HG02798 (cell line): ENCODE results near the gene CAPN2.

ENCODE experiments used
- ATAC-seq: cut with Tn5 transposase; IDR thresholded peaks from one replicate; pipeline ENCODE4 v1.9.1; 2021; ENCODE audit warnings: mild to moderate bottlenecking; ENCODE audit not compliant: unreplicated experiment, poor library complexity

Gene CAPN2

DNA sequence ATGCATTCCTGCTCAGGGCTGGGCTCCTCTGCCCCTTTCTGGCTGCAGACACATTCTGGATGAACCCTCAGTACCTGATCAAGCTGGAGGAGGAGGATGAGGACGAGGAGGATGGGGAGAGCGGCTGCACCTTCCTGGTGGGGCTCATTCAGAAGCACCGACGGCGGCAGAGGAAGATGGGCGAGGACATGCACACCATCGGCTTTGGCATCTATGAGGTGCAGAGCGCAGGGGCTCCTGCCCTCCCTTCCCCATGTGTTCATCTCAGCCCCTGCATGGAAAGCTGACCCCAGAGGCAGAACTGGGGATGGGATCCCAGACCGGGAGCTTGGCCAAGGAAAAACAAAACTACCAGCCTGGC, 43.1 kb downstream of the CAPN2 start:
- ATAC-seq, result no peak

GRCh38 chr1:223755992-223756775, 43.8 kb downstream of the CAPN2 start:
- ATAC-seq, result no peak

DNA sequence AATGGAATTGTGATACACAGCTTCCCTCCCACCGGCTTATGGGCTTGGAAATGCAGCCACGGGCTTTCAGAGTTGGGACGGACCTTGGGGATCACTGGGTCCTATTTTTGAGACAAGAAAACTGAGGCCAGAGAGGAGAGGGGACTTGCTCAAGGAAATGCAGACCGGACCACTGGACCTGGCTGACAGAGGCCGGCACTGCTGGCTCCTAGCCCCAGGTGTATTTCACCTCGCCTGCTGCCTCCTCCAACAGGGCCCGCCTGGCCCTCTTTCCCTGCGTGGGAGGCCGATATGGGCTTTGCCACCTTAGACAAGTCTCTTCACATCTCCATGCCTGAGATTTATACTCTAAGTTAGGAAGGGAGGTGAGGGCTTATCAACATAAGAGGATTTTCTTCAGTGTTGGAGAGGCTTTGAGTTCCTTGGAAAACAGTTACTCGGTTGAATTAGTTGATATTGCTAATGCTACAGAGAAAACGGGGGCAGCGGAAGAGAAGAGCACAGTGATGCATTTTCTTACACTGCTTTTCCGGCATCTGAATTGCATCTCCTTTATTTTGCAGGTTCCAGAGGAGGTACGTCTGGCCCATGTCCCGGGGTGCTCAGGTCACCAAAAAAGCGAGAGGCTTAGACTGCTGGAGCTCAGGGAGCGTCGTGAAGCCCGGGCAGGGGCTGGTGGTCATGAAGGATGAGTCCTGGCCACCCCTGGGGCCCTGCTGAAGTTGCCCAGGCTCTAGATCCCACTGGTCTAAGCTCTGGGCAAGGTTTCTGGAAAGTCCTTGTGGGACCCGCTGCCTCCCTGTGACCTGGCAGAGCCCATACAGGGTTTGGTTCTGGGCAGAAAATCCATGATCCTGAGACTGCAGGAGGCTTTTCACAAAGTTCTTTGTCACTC, 44.7 kb downstream of the CAPN2 start:
- no peak for ATAC-seq

GRCh38 chr1:223758734-223759133, 46.4 kb downstream of the CAPN2 start:
- no peak for ATAC-seq

DNA sequence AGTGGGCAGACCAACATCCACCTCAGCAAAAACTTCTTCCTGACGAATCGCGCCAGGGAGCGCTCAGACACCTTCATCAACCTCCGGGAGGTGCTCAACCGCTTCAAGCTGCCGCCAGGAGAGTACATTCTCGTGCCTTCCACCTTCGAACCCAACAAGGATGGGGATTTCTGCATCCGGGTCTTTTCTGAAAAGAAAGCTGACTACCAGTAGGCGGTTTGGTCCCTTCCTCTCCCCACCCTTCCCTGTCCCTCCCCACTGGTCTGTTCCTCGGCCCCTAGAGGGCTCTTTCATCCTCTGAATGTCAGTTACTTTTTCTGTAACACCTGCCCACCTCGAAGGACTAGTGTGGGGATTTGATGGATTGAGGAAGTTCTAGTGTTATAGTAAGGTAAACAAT, 46.9 kb downstream of the CAPN2 start:
- no peak for ATAC-seq

DNA sequence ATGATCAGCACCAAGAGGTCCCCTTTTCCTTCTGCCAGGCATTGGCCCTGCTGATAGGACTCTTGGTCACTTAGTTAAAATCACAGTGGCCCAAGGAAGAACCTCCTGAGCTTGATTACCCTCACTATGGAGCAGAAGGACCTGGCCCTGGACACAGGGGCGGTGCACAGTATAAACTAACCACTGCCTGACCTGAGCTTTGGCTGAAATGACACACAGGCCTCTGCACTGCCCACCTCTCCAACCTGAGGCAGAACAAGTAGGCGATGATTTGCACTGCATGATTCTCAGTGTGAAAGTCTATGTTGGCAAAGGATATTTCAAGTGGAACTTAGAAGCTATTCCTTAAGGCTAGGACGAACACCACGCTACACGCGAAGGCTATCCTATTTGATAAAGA, 48.5 kb downstream of the CAPN2 start:
- ATAC-seq, result no peak

DNA sequence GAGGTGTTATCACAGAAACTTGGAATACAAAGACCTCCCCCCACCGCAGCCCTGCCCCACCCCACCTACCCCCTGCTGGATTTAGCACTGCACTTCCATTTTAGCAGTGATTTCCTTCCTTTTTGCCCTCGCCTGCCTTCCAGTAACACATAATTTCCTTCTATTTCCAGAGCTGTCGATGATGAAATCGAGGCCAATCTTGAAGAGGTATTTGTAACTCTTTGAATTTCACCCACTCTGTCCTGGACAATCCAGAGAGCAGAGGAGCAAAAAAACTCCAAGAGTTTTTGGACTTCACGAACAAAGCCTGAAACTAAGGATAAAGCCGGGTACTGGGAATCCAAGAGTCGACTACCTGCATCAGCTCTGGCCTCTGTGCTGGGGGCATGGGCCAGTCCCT, 49.1 kb downstream of the CAPN2 start:
- no peak for ATAC-seq

DNA sequence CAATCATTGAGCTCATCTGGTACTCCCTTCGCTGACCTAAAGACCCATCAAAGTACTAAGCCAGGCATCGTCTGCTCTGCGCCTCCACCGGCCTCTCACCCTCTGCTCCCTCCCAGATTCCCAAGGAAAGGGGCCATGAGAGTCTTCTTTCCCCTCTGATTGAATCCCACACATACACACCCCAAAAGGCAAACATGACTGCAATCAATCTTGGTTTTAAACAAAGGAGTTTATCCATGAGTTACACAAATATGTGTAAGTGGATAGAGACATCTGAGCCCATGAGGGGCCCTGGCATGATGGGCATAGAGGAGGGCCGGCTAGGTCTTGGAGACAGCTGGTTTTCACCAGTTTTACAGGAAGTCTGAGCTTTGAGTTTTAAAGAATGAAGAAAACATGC, 50.9 kb downstream of the CAPN2 start:
- ATAC-seq, result no peak

- no peak for ATAC-seq
Measured at GRCh38 chr1:223763881-223764280, 51.5 kb downstream of the CAPN2 start.

GRCh38 chr1:223765036-223765718, 52.8 kb downstream of the CAPN2 start:
- ATAC-seq, result no peak

GRCh38 chr1:223765719-223766340, 53.5 kb downstream of the CAPN2 start:
- no peak for ATAC-seq

DNA sequence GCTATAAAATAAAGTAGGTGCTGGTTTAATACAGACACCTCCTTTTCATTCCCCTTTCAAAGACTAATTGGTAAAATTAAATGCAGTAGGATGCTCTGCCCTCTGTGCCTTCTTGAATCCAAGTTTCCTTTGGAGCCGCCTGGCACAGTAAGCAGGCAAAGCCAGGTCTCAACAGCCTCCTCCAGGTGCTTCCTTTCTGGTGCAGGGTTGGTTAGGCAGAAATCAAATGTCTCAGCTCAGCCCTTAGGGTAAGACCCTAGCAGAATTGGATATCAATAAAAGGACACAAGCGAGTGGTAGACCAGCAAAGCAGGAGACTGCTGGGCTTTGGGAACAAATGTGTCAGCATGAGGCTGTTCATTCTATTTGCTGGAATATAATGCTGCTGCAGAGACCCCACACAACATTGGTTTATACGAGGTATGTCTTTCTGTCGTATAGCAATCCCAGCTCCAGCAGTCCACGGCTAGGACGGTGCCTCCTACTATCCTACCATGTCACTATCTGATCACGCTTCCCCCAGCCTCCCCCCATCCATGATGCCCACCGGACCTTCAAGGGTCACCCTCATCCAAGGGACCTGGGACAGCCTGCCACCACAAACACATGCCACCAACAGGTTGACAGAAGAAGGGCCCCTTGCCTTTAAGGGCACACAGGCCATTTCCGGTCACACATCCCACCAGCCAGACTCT, 58.4 kb downstream of the CAPN2 start:
- ATAC-seq, result no peak

DNA sequence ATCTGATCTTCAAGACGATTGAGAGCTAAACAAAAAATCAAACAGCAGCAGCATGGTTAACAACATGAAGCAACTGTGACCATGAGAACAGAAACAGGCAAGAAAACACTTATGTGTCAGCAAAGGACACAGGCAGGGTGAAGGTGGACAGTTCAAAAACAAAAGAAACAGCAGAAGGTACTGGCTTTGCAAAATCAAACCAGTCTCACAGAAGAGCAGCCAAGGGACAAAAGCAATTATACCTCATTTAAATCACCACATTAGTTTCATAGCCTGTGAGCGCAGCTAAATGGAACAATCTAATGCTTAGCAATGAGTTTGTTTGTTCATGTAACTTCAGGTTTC, 59.1 kb downstream of the CAPN2 start:
- no peak for ATAC-seq

DNA sequence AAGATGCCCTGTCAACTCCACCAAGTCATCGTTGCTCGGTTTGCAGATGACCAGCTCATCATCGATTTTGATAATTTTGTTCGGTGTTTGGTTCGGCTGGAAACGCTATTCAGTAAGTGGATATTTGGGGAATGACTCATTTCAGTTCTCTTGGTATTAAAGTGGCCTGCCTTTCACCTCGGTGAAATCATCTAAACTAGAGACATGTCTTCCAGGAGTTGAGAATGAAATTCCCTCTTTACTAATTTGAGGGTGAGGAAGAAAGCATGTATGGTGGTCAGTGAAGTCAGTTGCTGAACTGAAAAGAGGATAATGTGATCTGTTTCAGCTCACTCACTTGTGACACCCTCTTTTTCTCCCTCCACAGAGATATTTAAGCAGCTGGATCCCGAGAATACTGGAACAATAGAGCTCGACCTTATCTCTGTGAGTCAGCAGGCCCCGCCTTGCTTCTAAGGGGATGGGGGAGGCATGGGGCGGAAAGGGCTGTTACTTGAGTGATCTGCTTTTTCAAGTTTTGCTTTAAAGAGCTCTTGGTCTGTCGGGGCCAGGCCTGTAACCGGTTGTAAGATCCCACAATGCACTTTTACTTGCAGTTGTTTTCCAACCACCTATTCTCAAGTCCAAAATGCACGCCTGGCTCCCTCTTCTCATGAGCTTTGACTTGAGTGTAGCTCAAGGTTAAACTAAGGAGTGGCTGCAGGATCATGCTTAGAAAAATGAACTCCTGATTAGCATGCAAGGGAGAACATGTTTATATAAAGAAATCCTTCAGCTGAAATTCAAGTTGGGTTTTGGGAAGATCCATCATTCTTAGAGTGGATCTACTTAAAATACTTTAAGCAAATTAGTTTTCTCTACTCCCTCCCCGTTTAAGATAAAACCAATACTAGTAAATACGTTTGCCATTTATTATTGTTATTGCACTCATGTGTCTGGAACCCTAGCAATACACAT, 59.8 kb downstream of the CAPN2 start:
- ATAC-seq, result no peak

GRCh38 chr1:223772771-223773160, 60.4 kb downstream of the CAPN2 start:
- no peak for ATAC-seq

DNA sequence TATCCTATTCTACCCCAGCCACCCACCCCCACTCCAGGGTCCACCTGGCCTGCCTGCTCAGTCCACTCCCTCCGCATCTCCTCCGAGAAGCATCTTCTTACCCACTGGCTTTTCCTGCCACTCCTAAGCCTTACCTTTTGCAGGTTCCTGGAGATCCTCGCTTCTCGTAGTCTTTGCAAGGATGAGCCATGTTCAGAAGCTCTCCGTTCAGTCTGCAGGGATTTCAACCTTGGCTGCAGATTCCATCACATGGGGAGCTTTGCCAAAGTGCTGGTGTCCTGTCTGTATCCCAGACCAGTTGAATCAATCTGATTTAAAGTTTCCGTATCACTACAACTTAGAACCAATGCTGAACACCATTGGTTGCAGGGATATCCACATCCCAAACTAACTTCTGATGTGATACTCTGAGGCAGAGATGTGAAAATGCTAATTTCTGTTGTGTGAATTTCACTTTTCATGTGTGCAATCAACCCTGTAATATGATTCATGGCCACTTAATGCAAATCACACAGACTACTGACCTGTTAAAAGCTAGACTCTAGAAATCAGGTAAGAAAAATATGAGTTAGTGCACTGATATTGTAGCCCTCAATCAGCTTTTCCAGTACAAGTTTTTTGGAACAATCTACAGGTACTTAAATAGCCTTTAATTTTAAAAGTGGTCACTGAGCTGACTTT, 61.9 kb downstream of the CAPN2 start:
- no peak for ATAC-seq

GRCh38 chr1:223775054-223775453, 62.7 kb downstream of the CAPN2 start:
- no peak for ATAC-seq

GRCh38 chr1:223775711-223776074, 63.4 kb downstream of the CAPN2 start:
- ATAC-seq, result no peak
